Measurements from ENCODE around the gene MYRFL. TPM values are rescaled to one million over a fixed set of nuclear protein-coding genes. Genes with fewer than 3 reads are reported as not detected.

The MYRFL gene
- total RNA-seq, 1 experiment from 2014 or later: 1.3 TPM

GRCh38 chr12:69872804-69873203 lies 47.8 kb downstream of the MYRFL start:
- no peak for DNase-seq (ENCODE audit: low spot score)
- no peak for ATAC-seq
- Mint-ChIP-seq H3K27me3 (ENCODE audit: low read depth) (no peaks in the 10 kb centered on the region), H3K4me3 (no peak overlapping the region), H3K27ac (no peak overlapping the region), H3K36me3 (no peaks in the 10 kb centered on the region), H3K9me3 (no peaks in the 10 kb centered on the region), H3K4me1 (peaks cover 7% of the 10 kb centered on the region)
- POLR2A ChIA-PET: no interaction called here
- TF ChIP-seq RELA (CRISPR knock-in tag; IDR thresholded peaks at IDR 0.05; ENCODE audit: borderline replicate concordance) (no peak), TP53 (CRISPR knock-in tag; IDR thresholded peaks at IDR 0.05) (no peak), E2F5 (CRISPR knock-in tag; IDR thresholded peaks at IDR 0.05) (no peak), ERG (CRISPR knock-in tag; IDR thresholded peaks at IDR 0.05) (no peak)
- CTCF ChIA-PET: no interaction called here

- ATAC-seq: no peak
- POLR2A ChIA-PET: no interaction called here
- TF ChIP-seq ZNF138 (CRISPR knock-in tag; conservative IDR thresholded peaks at IDR 0.05) (no peak), ZNF317 (CRISPR knock-in tag; IDR thresholded peaks at IDR 0.05; ENCODE audit: borderline replicate concordance, low read depth) (no peak), ATF2 (CRISPR knock-in tag; IDR thresholded peaks at IDR 0.05; ENCODE audit: borderline replicate concordance, low read depth) (no peak), GTF2I (CRISPR knock-in tag; conservative IDR thresholded peaks at IDR 0.05) (no peak), PREB (CRISPR knock-in tag; IDR thresholded peaks at IDR 0.05; ENCODE audit: borderline replicate concordance) (no peak), ELF4 (CRISPR knock-in tag; IDR thresholded peaks at IDR 0.05; ENCODE audit: low read depth) (no peak), ATF3 (CRISPR knock-in tag; conservative IDR thresholded peaks at IDR 0.05) (no peak), CREB1 (CRISPR knock-in tag; IDR thresholded peaks at IDR 0.05) (no peak), NR2C2 (CRISPR knock-in tag; IDR thresholded peaks at IDR 0.05) (no peak), SP1 (CRISPR knock-in tag; conservative IDR thresholded peaks at IDR 0.05) (no peak), GRHL2 (CRISPR knock-in tag; IDR thresholded peaks at IDR 0.05; ENCODE audit: insufficient replicate concordance, severe bottlenecking) (no peak)
- Mint-ChIP-seq H3K36me3 (no peaks in the 10 kb centered on the region), H3K4me1 (peaks cover 7% of the 10 kb centered on the region), H3K4me3 (no peak overlapping the region), H3K27me3 (ENCODE audit: low read depth) (no peaks in the 10 kb centered on the region), H3K9me3 (no peaks in the 10 kb centered on the region), H3K27ac (no peak overlapping the region)
- no peak for DNase-seq (ENCODE audit: low spot score)
- CTCF ChIA-PET: no interaction called here
Observed at GRCh38 chr12:69873429-69873828, 48.4 kb downstream of the MYRFL start.

- ATAC-seq (no peak), DNase-seq (ENCODE audit: low spot score) (no peak)
- POLR2A ChIA-PET: no interaction called here
- no peaks in the 10 kb centered on the region for H3K9me3 Mint-ChIP-seq
- H3K4me1 Mint-ChIP-seq: peaks cover 14% of the 10 kb centered on the region
- no peak overlapping the region for H3K27ac Mint-ChIP-seq
- H3K4me3 Mint-ChIP-seq: no peak overlapping the region
- CTCF ChIA-PET: no interaction called here
- H3K36me3 Mint-ChIP-seq: no peaks in the 10 kb centered on the region
- no peaks in the 10 kb centered on the region for H3K27me3 Mint-ChIP-seq (ENCODE audit: low read depth)
- no peak for TF ChIP-seq ZNF423 (CRISPR knock-in tag; IDR thresholded peaks at IDR 0.05)
- no peak for TF ChIP-seq NR1H2 (CRISPR knock-in tag; IDR thresholded peaks at IDR 0.05)
- TF ChIP-seq ZBTB43 (CRISPR knock-in tag; IDR thresholded peaks at IDR 0.05): no peak
- no peak for TF ChIP-seq RELA (CRISPR knock-in tag; IDR thresholded peaks at IDR 0.05; ENCODE audit: borderline replicate concordance)
- TF ChIP-seq PREB (CRISPR knock-in tag; IDR thresholded peaks at IDR 0.05; ENCODE audit: borderline replicate concordance): no peak
- no peak for TF ChIP-seq ARID4B (CRISPR knock-in tag; IDR thresholded peaks at IDR 0.05; ENCODE audit: borderline replicate concordance)
Observed at GRCh38 chr12:69874606-69875005, 49.6 kb downstream of the MYRFL start.

All from WTC11 (cell line).